DMS153 (cell line): ENCODE results near the gene OR2T3.
"Not testable (repeated sequence)": the region's sequence is repeated elsewhere in the genome, so short reads cannot be mapped to it uniquely, and the experiment has no call there.

Source experiments
- DNase-seq: peaks from one replicate; lab custom pipeline; 2025; lab: John Stamatoyannopoulos, UW

The OR2T3 gene

GRCh38 chr1:248473051-248473450 lies at the start of gene OR2T3:
TSS of gene OR2T3 (plus strand) at chr1:248473351. CDS start at chr1:248473351, 0 bp downstream.
- not testable (repeated sequence) for DNase-seq

- DNase-seq, result not testable (repeated sequence)
These were observed 45.5 kb upstream of the OR2T3 start for GRCh38 chr1:248427526-248428191.

GRCh38 chr1:248428192-248428533 lies 45.0 kb upstream of the OR2T3 start:
- not testable (repeated sequence) for DNase-seq

GRCh38 chr1:248431683-248432082 lies 41.5 kb upstream of the OR2T3 start:
- DNase-seq, result not testable (repeated sequence)

GRCh38 chr1:248432201-248432600 lies 41.0 kb upstream of the OR2T3 start:
- not testable (repeated sequence) for DNase-seq

- DNase-seq, result not testable (repeated sequence)
These were observed 39.2 kb upstream of the OR2T3 start for GRCh38 chr1:248433811-248434415.

- not testable (repeated sequence) for DNase-seq
These were observed 38.2 kb upstream of the OR2T3 start for GRCh38 chr1:248434913-248435312.

GRCh38 chr1:248436303-248436702 lies 36.8 kb upstream of the OR2T3 start:
- not testable (repeated sequence) for DNase-seq

- DNase-seq, result not testable (repeated sequence)
These were observed 34.5 kb upstream of the OR2T3 start for GRCh38 chr1:248438668-248439067.

- DNase-seq, result not testable (repeated sequence)
These were observed 33.9 kb upstream of the OR2T3 start for GRCh38 chr1:248439283-248439682.

- DNase-seq, result not testable (repeated sequence)
These were observed 30.5 kb upstream of the OR2T3 start for GRCh38 chr1:248442500-248443277.

- DNase-seq, result not testable (repeated sequence)
These were observed 28.5 kb upstream of the OR2T3 start for GRCh38 chr1:248444603-248445002.

- DNase-seq, result not testable (repeated sequence)
These were observed 27.8 kb upstream of the OR2T3 start, which contains the start of gene OR2T2 for GRCh38 chr1:248445399-248445798. TSS of gene OR2T2 (plus strand) at chr1:248445637. CDS start at chr1:248452798, 7,161 bp downstream.

- DNase-seq, result not testable (repeated sequence)
These were observed 24.6 kb upstream of the OR2T3 start for GRCh38 chr1:248448409-248449074.

GRCh38 chr1:248449821-248450465 lies 23.2 kb upstream of the OR2T3 start:
- not testable (repeated sequence) for DNase-seq

- not testable (repeated sequence) for DNase-seq
These were observed 22.5 kb upstream of the OR2T3 start for GRCh38 chr1:248450466-248451145.

- not testable (repeated sequence) for DNase-seq
These were observed 19.5 kb upstream of the OR2T3 start for GRCh38 chr1:248453619-248454018.

- not testable (repeated sequence) for DNase-seq
These were observed 18.1 kb upstream of the OR2T3 start for GRCh38 chr1:248455045-248455444.

- DNase-seq, result not testable (repeated sequence)
These were observed 16.5 kb upstream of the OR2T3 start for GRCh38 chr1:248456635-248457034.

- DNase-seq, result not testable (repeated sequence)
These were observed 14.0 kb upstream of the OR2T3 start for GRCh38 chr1:248459117-248459516.

- DNase-seq, result no peak
These were observed 2.0 kb upstream of the OR2T3 start for GRCh38 chr1:248471154-248471553.
